Measurements from ENCODE around the gene VGLL4.

GRCh38 chr3:11538581-11538980, 105.1 kb downstream of the VGLL4 start:
- TF ChIP-seq, protein P1, sequence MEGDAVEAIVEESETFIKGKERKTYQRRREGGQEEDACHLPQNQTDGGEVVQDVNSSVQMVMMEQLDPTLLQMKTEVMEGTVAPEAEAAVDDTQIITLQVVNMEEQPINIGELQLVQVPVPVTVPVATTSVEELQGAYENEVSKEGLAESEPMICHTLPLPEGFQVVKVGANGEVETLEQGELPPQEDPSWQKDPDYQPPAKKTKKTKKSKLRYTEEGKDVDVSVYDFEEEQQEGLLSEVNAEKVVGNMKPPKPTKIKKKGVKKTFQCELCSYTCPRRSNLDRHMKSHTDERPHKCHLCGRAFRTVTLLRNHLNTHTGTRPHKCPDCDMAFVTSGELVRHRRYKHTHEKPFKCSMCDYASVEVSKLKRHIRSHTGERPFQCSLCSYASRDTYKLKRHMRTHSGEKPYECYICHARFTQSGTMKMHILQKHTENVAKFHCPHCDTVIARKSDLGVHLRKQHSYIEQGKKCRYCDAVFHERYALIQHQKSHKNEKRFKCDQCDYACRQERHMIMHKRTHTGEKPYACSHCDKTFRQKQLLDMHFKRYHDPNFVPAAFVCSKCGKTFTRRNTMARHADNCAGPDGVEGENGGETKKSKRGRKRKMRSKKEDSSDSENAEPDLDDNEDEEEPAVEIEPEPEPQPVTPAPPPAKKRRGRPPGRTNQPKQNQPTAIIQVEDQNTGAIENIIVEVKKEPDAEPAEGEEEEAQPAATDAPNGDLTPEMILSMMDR (IDR thresholded peaks at IDR 0.05) = no peak
- no peak for TF ChIP-seq POLR2A (IDR thresholded peaks at IDR 0.05)
- no peak for TF ChIP-seq EP300 (IDR thresholded peaks at IDR 0.05)
- no peak for TF ChIP-seq POLR2AphosphoS5 (IDR thresholded peaks at IDR 0.05)
